HepG2 (cell line): ENCODE measurements around the gene SLC2A13. TPM values are rescaled to one million over a fixed set of nuclear protein-coding genes. Genes with fewer than 3 reads are reported as not detected.

Experiments used
- ATAC-seq: fragments of 200-7000 bp; cut with Tn5 transposase; 3 replicates; pipeline ENCODE4 v1.9.1; 2020; ENCODE audit warnings: mild to moderate bottlenecking, moderate library complexity
- BruUV-seq: library from RNA; stranded (reverse); fragments of 400-500 nt; replicated peaks from 2 replicates; lab custom pipeline; 2021; lab: Mats Ljungman, UMichigan
- CTCF ChIA-PET: fragments of 300-600 bp; formaldehyde crosslinking; extraction: SDS; loops from one replicate; lab custom pipeline; 2021; ENCODE audit warnings: low total read pairs, inconsistent platforms, low intra/inter-chr PET ratio; lab: Yijun Ruan, JAX
- POLR2A ChIA-PET: fragments of 350-600 bp; sonication (Branson Sonifier 250); formaldehyde crosslinking; loops from one replicate; lab custom pipeline; 2020; ENCODE audit warnings: antibody characterized with exemption, inconsistent platforms; lab: Yijun Ruan, JAX
- DNase-seq: peaks from one replicate; pipeline ENCODE4 v3.0.0-alpha.2; 2015; ENCODE audit warnings: low spot score
- FAIRE-seq: peaks from 3 replicates; lab custom pipeline; 2011; peaks lifted over from hg19 to GRCh38; lab: Jason Lieb, UNC
- H2AFZ ChIP-seq: one replicate; pipeline ENCODE4 v1.6.1; 2011; ENCODE audit warnings: low read length, inconsistent platforms
- H3K27ac ChIP-seq: fragments of 300-600 bp; 3 replicates; pipeline ENCODE4 v1.8.0; 2011; ENCODE audit warnings: mixed run types, mild to moderate bottlenecking, mixed read lengths, low read length, inconsistent platforms; ENCODE audit not compliant: insufficient read depth; ENCODE audit errors: extremely low read length
- H3K27me3 ChIP-seq, 2 experiments: fragments of 200-600 bp in 1 of 2; 2 replicates in 1 of 2; 3 replicates in 1 of 2; pipeline versions ENCODE4 v1.6.0 to v1.8.0; 2011; ENCODE audit warnings: low read length in 2 of 2, mild to moderate bottlenecking in 2 of 2, moderate library complexity in 2 of 2, inconsistent platforms in 1 of 2; ENCODE audit not compliant: insufficient read depth in 2 of 2, control insufficient read depth in 1 of 2
- H3K36me3 ChIP-seq, 2 experiments: fragments of 200-600 bp in 1 of 2; replicated peaks in 1 of 2; 2 replicates in 1 of 2; 3 replicates in 1 of 2; pipeline versions ENCODE4 v1.5.1 to v1.8.0; 2011; ENCODE audit warnings: low read length in 2 of 2, inconsistent platforms in 1 of 2; ENCODE audit not compliant: insufficient read depth in 2 of 2, control insufficient read depth in 1 of 2
- H3K4me1 ChIP-seq: 2 replicates; pipeline ENCODE4 v1.5.1; 2012; ENCODE audit warnings: low read length, inconsistent platforms; ENCODE audit not compliant: insufficient read depth
- H3K4me2 ChIP-seq: 2 replicates; pipeline ENCODE4 v1.6.0; 2011; ENCODE audit warnings: low read depth, low read length, inconsistent platforms
- H3K4me3 ChIP-seq, 3 experiments: fragments of 200-600 bp in 1 of 3; sonication (generic), shearing (Covaris generic) in 1 of 3; replicated peaks in 1 of 3; 2 replicates each; pipeline ENCODE4 v1.5.1; 2011 to 2016; ENCODE audit warnings: low read length in 3 of 3, inconsistent platforms in 2 of 3, low read depth in 2 of 3, mild to moderate bottlenecking in 2 of 3, control low read depth in 1 of 3, mixed read lengths in 1 of 3; ENCODE audit not compliant: insufficient read depth in 1 of 3
- H3K79me2 ChIP-seq: one replicate; pipeline ENCODE4 v1.6.1; 2011; ENCODE audit warnings: low read length, inconsistent platforms; ENCODE audit not compliant: insufficient read depth
- H3K9ac ChIP-seq: 2 replicates; pipeline ENCODE4 v1.6.0; 2011; ENCODE audit warnings: mild to moderate bottlenecking, low read depth, low read length, inconsistent platforms; ENCODE audit not compliant: insufficient read depth
- H3K9me3 ChIP-seq: 2 replicates; pipeline ENCODE4 v1.5.1; 2012; ENCODE audit warnings: mild to moderate bottlenecking, low read length
- H4K20me1 ChIP-seq: 2 replicates; pipeline ENCODE4 v1.6.0; 2011; ENCODE audit warnings: inconsistent platforms, mild to moderate bottlenecking, low read length, moderate library complexity; ENCODE audit not compliant: insufficient read depth
- POLR2AphosphoS2 ChIP-seq: IDR thresholded peaks from 2 replicates; pipeline ENCODE4 v1.6.1; 2011; ENCODE audit warnings: low read depth, low read length, improper control_type of control experiment
- ZNF431 ChIP-seq: sonication (generic); formaldehyde crosslinking; IDR thresholded peaks from 2 replicates; pipeline ENCODE4 v1.9.0; 2022; ENCODE audit warnings: missing genetic modification reagents, low read depth, mild to moderate bottlenecking, borderline replicate concordance
- WGBS: methylation state at CpG from one replicate; pipeline ENCODE4 v1.1.6; 2017; ENCODE audit warnings: low lambda C conversion rate; 5-methylcytosine and 5-hydroxymethylcytosine counted together
- in situ Hi-C: cut with HindIII; loops from 2 replicates; pipeline ENCODE4 v1.10.0; 2017; ENCODE audit warnings: low pct_unique_long_range_greater_than_20kb; ENCODE audit not compliant: extremely low pct_ligation_motif_present
- intact Hi-C: fragments of 100-400 bp; cut with micrococcal nuclease; formaldehyde crosslinking; loops from one replicate; pipeline ENCODE4 v1.10.0; 2022; ENCODE audit not compliant: unreplicated experiment
- polyA plus RNA-seq, 8 experiments: library from polyadenylated mRNA; depleted of rRNA in 3 of 8; stranded (reverse) in 7 of 8; unstranded in 1 of 8; fragments of >200 nt; fragmentation: Illumina TruSeq in 4 of 8; extraction: Trizol in 4 of 8; gene quantifications; 2 replicates each; pipeline versions ENCODE4 v1.2.1 to v1.2.3, GENCODE V29; 2011 to 2016; ENCODE audit warnings: low read depth in 4 of 8, missing spikeins in 1 of 8, mixed read lengths in 1 of 8; ENCODE audit not compliant: insufficient read depth in 1 of 8
- total RNA-seq, 5 experiments: library from RNA; depleted of rRNA; stranded (reverse); fragments of >200 nt; fragmentation: Illumina TruSeq; extraction: Trizol; gene quantifications; 2 replicates each; pipeline ENCODE4 v1.2.3, GENCODE V29; 2016; ENCODE audit warnings: low read depth in 1 of 5
- TF ChIP-seq, protein P1 (sequence below): sonication (generic); formaldehyde crosslinking; IDR thresholded peaks from 2 replicates; pipeline ENCODE4 v1.4.0; 2020; ENCODE audit warnings: missing genetic modification reagents
- TF ChIP-seq, protein P2 (sequence below): sonication (generic); formaldehyde crosslinking; IDR thresholded peaks from 2 replicates; pipeline ENCODE4 v1.8.1; 2023; ENCODE audit warnings: mild to moderate bottlenecking, missing genetic modification reagents

The SLC2A13 gene
- total and polyA plus RNA-seq, 2 of the 13 experiments (the other 11 are each of a cell fraction or from before 2014, with no cell fraction given), result 5.5 to 6.0 TPM

DNA sequence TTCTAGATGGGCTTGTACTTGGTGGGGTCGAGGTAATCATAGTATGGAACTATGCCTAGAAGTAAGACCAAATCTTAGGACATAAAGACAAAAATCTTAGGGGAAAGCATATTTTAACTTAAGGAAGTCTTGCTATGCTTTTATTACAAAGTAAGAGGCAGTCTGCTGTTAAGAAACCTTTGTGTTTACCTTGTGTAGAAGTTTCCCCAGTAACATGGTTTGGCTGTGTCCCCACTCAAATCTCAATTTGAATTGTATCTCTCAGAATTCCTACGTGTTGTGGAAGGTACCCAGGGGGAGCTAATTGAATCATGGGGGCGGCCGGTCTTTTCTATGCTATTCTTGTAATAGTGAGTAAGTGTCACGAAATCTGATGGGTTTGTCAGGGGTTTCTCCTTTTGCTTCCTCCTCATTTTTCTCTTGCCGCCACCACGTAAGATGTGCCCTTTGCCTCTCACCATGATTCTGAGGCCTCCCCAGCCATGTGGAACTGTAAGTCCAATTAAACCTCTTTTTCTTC, 323.8 kb downstream of the SLC2A13 start (continued):
- TF ChIP-seq, protein P1, sequence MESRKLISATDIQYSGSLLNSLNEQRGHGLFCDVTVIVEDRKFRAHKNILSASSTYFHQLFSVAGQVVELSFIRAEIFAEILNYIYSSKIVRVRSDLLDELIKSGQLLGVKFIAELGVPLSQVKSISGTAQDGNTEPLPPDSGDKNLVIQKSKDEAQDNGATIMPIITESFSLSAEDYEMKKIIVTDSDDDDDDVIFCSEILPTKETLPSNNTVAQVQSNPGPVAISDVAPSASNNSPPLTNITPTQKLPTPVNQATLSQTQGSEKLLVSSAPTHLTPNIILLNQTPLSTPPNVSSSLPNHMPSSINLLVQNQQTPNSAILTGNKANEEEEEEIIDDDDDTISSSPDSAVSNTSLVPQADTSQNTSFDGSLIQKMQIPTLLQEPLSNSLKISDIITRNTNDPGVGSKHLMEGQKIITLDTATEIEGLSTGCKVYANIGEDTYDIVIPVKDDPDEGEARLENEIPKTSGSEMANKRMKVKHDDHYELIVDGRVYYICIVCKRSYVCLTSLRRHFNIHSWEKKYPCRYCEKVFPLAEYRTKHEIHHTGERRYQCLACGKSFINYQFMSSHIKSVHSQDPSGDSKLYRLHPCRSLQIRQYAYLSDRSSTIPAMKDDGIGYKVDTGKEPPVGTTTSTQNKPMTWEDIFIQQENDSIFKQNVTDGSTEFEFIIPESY (CRISPR knock-in tag), result no peak
- no peak for TF ChIP-seq POLR2AphosphoS2

DNA sequence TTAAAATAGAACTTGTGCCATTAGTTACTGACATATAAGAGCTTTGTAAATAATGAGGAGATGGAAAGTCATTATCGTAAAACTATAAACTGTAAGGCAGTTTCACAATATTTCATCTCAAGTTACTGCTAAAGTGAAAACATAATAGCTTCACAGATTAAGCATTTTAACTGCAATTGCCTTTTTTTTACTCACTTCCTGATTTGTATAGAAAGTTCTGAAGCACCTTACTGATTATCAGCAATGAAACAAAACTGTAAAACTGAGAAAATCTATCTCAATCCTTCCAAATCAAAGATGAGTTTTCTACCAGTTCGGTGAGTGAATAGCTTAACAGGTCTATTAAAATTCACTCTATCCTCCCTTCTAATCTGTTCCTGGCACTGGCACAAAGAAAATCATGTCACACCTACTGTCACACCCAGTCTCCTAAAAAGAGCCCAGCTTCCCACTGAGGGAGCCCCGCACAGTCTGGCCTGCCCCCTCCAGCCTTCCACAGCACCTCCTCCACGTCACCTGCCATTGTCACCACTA, 324.9 kb downstream of the SLC2A13 start:
- POLR2A ChIA-PET, result no interaction called here
- intact Hi-C loops, result no loop called here
- no peaks in the 10 kb centered on the region for H3K27me3 ChIP-seq

More for the DNA sequence above, 324.9 kb downstream of the SLC2A13 start:
- no peaks in the 10 kb centered on the region for H3K79me2 ChIP-seq
- H3K4me3 ChIP-seq, result no peak overlapping the region
- TF ChIP-seq, protein P2, sequence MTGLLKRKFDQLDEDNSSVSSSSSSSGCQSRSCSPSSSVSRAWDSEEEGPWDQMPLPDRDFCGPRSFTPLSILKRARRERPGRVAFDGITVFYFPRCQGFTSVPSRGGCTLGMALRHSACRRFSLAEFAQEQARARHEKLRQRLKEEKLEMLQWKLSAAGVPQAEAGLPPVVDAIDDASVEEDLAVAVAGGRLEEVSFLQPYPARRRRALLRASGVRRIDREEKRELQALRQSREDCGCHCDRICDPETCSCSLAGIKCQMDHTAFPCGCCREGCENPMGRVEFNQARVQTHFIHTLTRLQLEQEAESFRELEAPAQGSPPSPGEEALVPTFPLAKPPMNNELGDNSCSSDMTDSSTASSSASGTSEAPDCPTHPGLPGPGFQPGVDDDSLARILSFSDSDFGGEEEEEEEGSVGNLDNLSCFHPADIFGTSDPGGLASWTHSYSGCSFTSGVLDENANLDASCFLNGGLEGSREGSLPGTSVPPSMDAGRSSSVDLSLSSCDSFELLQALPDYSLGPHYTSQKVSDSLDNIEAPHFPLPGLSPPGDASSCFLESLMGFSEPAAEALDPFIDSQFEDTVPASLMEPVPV (CRISPR knock-in tag), result no peak
- TF ChIP-seq ZNF431 (CRISPR knock-in tag), result no peak
- WGBS, result 91% methylated on average over 4 of the region's 4 CpGs
- H3K27ac ChIP-seq, result no peak overlapping the region
- ATAC-seq, result no peak
- no peak overlapping the region for H3K4me2 ChIP-seq
- no peaks in the 10 kb centered on the region for H4K20me1 ChIP-seq
- CTCF ChIA-PET, result no interaction called here
- no TSS peak for BruUV-seq
- H3K36me3 ChIP-seq, result no peaks in the 10 kb centered on the region
- no peaks in the 10 kb centered on the region for H3K9me3 ChIP-seq
- in situ Hi-C loops, result no loop called here
- H2AFZ ChIP-seq, result no peak overlapping the region
- no peak for FAIRE-seq
- no peak overlapping the region for H3K9ac ChIP-seq
- no peaks in the 10 kb centered on the region for H3K4me1 ChIP-seq
- no peak for DNase-seq
